GM13977 (cell line): ENCODE data around the gene SPARCL1.
"Not testable (repeated sequence)": the region's sequence is repeated elsewhere in the genome, so short reads cannot be mapped to it uniquely, and the experiment has no call there.

ENCODE experiments used
- DNase-seq: peaks from one replicate; pipeline ENCODE4 v3.0.0; 2012; ENCODE audit warnings: low spot score
- in situ Hi-C: fragments of 300-500 bp; cut with MboI; formaldehyde crosslinking; loops from one replicate; pipeline ENCODE4 v1.12.0; 2022; ENCODE audit warnings: low sequenced_read_pairs, low pct_unique_long_range_greater_than_20kb, mixed read lengths, inconsistent platforms; ENCODE audit not compliant: unreplicated experiment
- TF ChIP-seq, protein P1 (sequence below): IDR thresholded peaks from 2 replicates; pipeline ENCODE4 v1.5.1; 2012; ENCODE audit warnings: mild to moderate bottlenecking, control low read depth; ENCODE audit not compliant: insufficient read depth; ENCODE audit errors: extremely low read depth, missing control alignments

Gene SPARCL1

GRCh38 chr4:87497578-87497977, 31.6 kb downstream of the SPARCL1 start:
- TF ChIP-seq, protein P1, sequence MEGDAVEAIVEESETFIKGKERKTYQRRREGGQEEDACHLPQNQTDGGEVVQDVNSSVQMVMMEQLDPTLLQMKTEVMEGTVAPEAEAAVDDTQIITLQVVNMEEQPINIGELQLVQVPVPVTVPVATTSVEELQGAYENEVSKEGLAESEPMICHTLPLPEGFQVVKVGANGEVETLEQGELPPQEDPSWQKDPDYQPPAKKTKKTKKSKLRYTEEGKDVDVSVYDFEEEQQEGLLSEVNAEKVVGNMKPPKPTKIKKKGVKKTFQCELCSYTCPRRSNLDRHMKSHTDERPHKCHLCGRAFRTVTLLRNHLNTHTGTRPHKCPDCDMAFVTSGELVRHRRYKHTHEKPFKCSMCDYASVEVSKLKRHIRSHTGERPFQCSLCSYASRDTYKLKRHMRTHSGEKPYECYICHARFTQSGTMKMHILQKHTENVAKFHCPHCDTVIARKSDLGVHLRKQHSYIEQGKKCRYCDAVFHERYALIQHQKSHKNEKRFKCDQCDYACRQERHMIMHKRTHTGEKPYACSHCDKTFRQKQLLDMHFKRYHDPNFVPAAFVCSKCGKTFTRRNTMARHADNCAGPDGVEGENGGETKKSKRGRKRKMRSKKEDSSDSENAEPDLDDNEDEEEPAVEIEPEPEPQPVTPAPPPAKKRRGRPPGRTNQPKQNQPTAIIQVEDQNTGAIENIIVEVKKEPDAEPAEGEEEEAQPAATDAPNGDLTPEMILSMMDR, result no peak
- no peak for DNase-seq
- in situ Hi-C loops, result no loop called here

GRCh38 chr4:87497159-87497558, 32.0 kb downstream of the SPARCL1 start:
- in situ Hi-C loops, result no loop called here
- TF ChIP-seq, protein P1, result peak; percentile 49
- DNase-seq, result no peak

- no peak for DNase-seq
- TF ChIP-seq, protein P1, result no peak
- in situ Hi-C loops, result no loop called here
Measured at GRCh38 chr4:87493115-87493514, 36.1 kb downstream of the SPARCL1 start.

GRCh38 chr4:87491851-87492250, 37.3 kb downstream of the SPARCL1 start:
- in situ Hi-C loops, DNase-seq: not testable (repeated sequence)

DNA sequence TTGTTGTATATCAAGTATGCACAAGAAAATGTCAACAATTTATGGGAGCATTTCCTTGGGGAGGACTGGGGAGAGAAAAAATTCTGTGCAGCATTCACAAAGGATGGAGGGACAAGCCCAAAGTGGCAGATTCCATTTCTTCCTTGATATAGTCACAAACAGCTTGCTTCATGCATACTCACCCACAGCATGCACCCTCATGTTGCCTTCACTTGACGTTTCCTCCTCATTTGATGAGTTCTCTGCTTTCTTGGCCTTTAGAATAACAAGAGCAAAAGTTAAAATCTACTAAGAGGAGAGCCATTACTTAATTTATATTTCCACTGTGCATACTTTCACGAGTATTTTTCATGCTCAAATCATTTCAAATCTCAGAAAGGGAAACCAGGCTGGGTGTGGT, 37.7 kb downstream of the SPARCL1 start:
- no peak for DNase-seq
- TF ChIP-seq, protein P1, result no peak
- in situ Hi-C loops, result no loop called here

DNA sequence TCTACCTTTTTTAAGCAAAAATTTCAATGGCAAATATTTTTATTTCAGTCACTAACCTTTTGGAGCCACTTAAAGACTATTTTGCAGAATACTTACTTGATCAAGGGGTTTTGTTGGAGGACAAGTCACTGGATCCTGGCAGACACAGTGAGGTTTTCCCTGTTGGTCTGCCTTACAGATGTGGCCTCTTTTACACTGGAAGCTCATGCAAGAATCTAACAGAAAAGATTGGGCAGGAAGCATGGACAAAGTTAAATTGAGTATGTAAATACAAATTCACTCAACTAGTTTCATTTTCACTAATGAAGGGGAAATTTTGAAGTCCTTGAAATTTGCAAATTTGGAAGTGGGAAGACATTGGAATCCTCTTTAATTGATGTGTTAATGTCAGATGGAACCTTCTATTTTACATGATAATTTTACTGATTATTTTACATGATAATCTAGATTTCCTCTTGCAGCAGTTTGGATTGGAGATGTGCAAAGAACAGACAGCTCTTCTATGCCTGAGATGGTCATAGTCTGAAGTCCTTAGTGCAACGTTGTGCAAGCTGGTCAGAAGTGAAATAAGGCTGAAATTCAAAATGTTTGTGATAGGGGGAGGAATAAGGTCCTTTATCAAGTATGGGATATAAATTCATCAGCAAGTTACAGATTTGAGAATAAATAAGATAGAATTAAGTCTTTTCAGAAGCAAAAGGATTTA, 38.4 kb downstream of the SPARCL1 start:
- no peak for DNase-seq
- TF ChIP-seq, protein P1, result no peak
- in situ Hi-C loops, result no loop called here

- in situ Hi-C loops, result no loop called here
- TF ChIP-seq, protein P1, result no peak
- DNase-seq, result no peak
Measured at GRCh38 chr4:87489678-87490077, 39.5 kb downstream of the SPARCL1 start.

GRCh38 chr4:87488666-87489065, 40.5 kb downstream of the SPARCL1 start:
- in situ Hi-C loops, DNase-seq: not testable (repeated sequence)

DNA sequence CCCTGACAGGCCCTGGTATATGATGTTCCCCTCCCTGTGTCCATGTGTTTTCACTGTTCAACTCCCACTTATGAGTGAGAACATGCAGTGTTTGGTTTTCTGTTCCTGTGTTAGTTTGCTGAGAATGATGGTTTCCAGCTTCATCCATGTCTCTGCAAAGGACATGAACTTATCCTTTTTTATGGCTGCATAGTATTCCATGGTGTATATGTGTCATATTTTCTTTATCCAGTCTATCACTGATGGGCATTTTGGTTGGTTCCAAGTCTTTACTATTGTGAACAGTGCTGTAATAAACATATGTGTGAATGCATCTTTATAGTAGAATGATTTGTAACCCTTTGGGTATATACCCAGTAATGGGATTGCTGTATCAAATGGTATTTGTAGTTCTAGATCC, 45.9 kb downstream of the SPARCL1 start:
- in situ Hi-C loops, DNase-seq: not testable (repeated sequence)
